Measurements from ENCODE around the gene C1QTNF9B. TPM values are rescaled to one million over a fixed set of nuclear protein-coding genes. Genes with fewer than 3 reads are reported as not detected.

Gene C1QTNF9B
- total RNA-seq, 4 donors from 2014 or later, result 0.27 to 1.1 (median 0.58) TPM; not detected in 1

GRCh38 chr13:23868521-23868920, 28.8 kb downstream of the C1QTNF9B start:
- in situ Hi-C loops (cut with MboI; ENCODE audit: low sequenced_read_pairs in 4 of 4), result loop anchor here in 3 of 4 donors (5.0 to 25.0 kb wide), 3 partner anchors 281 to 404 kb away; no protein-coding TSS in a partner anchor
- DNase-seq (no peak), ATAC-seq (no peak)
- intact Hi-C loops (cut with DNase I; ENCODE audit: low total_unique reads), result no loop called here
- no peak overlapping the region for H3K27ac ChIP-seq
- peaks cover 0 to 9% of the 10 kb centered on the region in 2 donors for H3K4me1 ChIP-seq
- no peak overlapping the region for H3K4me3 ChIP-seq
- H3K27me3 ChIP-seq, result no peaks in the 10 kb centered on the region
- H3K36me3 ChIP-seq, result no peaks in the 10 kb centered on the region
- TF ChIP-seq CTCF (IDR thresholded peaks at IDR 0.05 in 4 of 5, conservative IDR thresholded peaks at IDR 0.05 in 1 of 5), result no peak
- TF ChIP-seq POLR2A (IDR thresholded peaks at IDR 0.05), result no peak
- no peaks in the 10 kb centered on the region for H3K9me3 ChIP-seq

GRCh38 chr13:23867027-23867491, 30.2 kb downstream of the C1QTNF9B start:
- no peak for ATAC-seq
- Histone ChIP-seq H3K36me3 (no peaks in the 10 kb centered on the region), H3K9me3 (no peaks in the 10 kb centered on the region), H3K27ac (no peak overlapping the region), H3K4me3 (no peak overlapping the region), H3K27me3 (no peaks in the 10 kb centered on the region), H3K4me1 (peaks cover 0 to 9% of the 10 kb centered on the region in 2 donors)
- intact Hi-C loops (cut with DNase I; ENCODE audit: low total_unique reads) (no loop called here), in situ Hi-C loops (cut with MboI; ENCODE audit: low sequenced_read_pairs in 4 of 4) (loop anchor here in 3 of 4 donors (5.0 to 25.0 kb wide), 3 partner anchors 280 to 402 kb away; no protein-coding TSS in a partner anchor)
- TF ChIP-seq CTCF (IDR thresholded peaks at IDR 0.05 in 4 of 5, conservative IDR thresholded peaks at IDR 0.05 in 1 of 5) (no peak), POLR2A (IDR thresholded peaks at IDR 0.05) (no peak)
- DNase-seq, result no peak

- TF ChIP-seq POLR2A (IDR thresholded peaks at IDR 0.05) (no peak), CTCF (IDR thresholded peaks at IDR 0.05 in 4 of 5, conservative IDR thresholded peaks at IDR 0.05 in 1 of 5) (no peak)
- in situ Hi-C loops (cut with MboI; ENCODE audit: low sequenced_read_pairs in 4 of 4) (loop anchor here in 3 of 4 donors (5.0 to 25.0 kb wide), 3 partner anchors 279 to 402 kb away; no protein-coding TSS in a partner anchor), intact Hi-C loops (cut with DNase I; ENCODE audit: low total_unique reads) (no loop called here)
- peaks cover 0 to 1% of the 10 kb centered on the region in 2 donors for H3K36me3 ChIP-seq
- ATAC-seq (no peak), DNase-seq (no peak)
- no peak overlapping the region for H3K4me3 ChIP-seq
- H3K9me3 ChIP-seq, result no peaks in the 10 kb centered on the region
- no peaks in the 10 kb centered on the region for H3K27me3 ChIP-seq
- H3K4me1 ChIP-seq, result peaks cover 0 to 9% of the 10 kb centered on the region in 2 donors
- H3K27ac ChIP-seq, result no peak overlapping the region
These were observed 30.8 kb downstream of the C1QTNF9B start for GRCh38 chr13:23866420-23867026.

GRCh38 chr13:23865906-23866305, 31.4 kb downstream of the C1QTNF9B start:
- Histone ChIP-seq H3K27ac (no peak overlapping the region), H3K27me3 (no peaks in the 10 kb centered on the region), H3K4me3 (no peak overlapping the region), H3K4me1 (peaks cover 0 to 6% of the 10 kb centered on the region in 2 donors), H3K36me3 (peaks cover 0 to 7% of the 10 kb centered on the region in 2 donors), H3K9me3 (no peaks in the 10 kb centered on the region)
- in situ Hi-C loops (cut with MboI; ENCODE audit: low sequenced_read_pairs in 4 of 4) (loop anchor here in 3 of 4 donors (5.0 to 25.0 kb wide), 3 partner anchors 279 to 401 kb away; no protein-coding TSS in a partner anchor), intact Hi-C loops (cut with DNase I; ENCODE audit: low total_unique reads) (no loop called here)
- no peak for TF ChIP-seq CTCF (IDR thresholded peaks at IDR 0.05 in 4 of 5, conservative IDR thresholded peaks at IDR 0.05 in 1 of 5)
- no peak for TF ChIP-seq POLR2A (IDR thresholded peaks at IDR 0.05)
- no peak for DNase-seq
- no peak for ATAC-seq

Measured in gastrocnemius medialis (tissue), 4 donors.